HG02623 (cell line): ENCODE data around the gene KAT6B.
"Not testable (repeated sequence)": the region's sequence is repeated elsewhere in the genome, so short reads cannot be mapped to it uniquely, and the experiment has no call there.

Experiments used
- ATAC-seq: cut with Tn5 transposase; IDR thresholded peaks from one replicate; pipeline ENCODE4 v1.9.1; 2021; ENCODE audit warnings: moderate library complexity; ENCODE audit not compliant: unreplicated experiment

The KAT6B gene

GRCh38 chr10:75029857-75030256, 203.5 kb downstream of the KAT6B start:
- ATAC-seq = no peak

GRCh38 chr10:75030371-75030770, 204.0 kb downstream of the KAT6B start:
- no peak for ATAC-seq

DNA sequence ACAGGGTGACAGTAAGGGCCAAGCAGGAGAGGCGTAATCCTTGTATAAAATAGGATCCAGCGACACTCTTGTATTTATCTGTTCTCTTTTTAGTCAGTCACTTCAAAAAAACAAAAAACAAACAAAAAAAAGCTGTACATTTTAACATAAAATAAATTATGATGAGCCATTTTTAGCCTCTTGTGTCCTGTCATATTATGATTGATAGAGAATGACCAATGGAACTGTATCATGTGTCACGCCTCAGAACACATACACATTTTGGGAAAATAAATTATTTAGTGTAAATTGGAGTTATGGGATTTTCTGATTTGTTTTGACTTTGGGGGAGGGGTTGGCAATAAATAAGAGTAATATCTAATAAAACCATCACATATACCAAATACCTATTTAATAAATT, 205.7 kb downstream of the KAT6B start:
- no peak for ATAC-seq

DNA sequence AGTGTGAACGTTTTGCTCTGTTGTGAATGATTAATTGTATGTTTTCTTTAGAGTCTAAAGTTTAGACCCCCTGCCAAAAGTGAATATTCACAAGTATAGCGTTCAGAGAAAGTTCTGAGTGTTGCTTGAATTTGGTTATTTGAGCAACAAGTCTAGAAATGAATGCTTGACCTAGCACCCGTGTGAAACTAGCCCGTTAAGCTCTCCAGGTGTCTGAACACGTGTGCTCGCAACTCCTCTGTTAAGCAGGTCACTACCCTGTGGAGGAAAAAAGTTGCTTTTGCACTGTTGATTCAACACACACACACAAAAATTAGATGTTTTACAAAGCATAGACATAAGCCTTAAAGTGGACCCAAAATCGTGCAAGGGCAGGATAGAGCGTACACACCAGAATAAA, 206.4 kb downstream of the KAT6B start:
- no peak for ATAC-seq

GRCh38 chr10:75033399-75034130, 207.2 kb downstream of the KAT6B start:
- no peak for ATAC-seq

DNA sequence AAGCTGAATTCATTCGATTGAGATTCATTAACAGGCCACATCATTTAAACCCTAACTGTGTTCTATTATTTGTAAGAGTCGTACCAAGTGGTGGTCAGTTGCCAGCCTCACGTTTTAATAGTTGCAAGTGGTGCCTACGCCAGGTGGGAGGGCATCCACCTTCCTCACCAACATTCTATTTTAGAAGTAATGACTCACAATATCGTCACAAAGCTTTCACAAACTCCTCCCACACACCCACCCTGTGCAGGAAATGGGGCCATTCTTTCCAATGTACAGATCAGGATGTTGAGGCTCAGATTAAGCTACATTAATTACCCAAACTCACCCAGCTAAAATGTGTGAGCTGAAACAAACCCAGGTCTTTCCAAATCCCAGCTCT, 207.7 kb downstream of the KAT6B start:
- no peak for ATAC-seq

DNA sequence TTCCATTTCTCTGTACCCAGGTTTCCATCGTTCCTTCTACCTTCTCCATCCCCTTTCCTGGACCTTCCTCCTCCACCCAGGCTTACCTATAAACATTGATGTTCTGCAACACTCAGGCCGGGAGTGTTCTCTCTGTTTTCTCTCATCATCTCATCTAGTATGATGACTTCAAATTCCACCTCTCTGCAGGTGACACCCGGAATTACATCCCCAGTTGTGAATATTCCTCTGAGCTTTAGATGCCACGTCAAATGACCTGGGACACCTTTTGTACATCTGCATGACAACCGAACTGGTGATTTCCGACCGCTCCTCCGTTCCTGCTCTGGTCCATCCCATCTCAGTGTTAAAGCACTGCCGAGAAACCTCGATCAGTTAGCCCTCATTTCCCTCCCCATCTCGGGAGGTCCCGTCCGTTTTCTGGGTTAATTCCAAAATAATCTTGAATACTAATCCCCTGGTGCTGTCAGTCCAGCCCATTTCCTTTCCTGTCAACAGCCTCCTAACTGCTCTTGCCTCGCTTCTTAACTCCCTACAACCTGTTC, 208.4 kb downstream of the KAT6B start:
- ATAC-seq = no peak

DNA sequence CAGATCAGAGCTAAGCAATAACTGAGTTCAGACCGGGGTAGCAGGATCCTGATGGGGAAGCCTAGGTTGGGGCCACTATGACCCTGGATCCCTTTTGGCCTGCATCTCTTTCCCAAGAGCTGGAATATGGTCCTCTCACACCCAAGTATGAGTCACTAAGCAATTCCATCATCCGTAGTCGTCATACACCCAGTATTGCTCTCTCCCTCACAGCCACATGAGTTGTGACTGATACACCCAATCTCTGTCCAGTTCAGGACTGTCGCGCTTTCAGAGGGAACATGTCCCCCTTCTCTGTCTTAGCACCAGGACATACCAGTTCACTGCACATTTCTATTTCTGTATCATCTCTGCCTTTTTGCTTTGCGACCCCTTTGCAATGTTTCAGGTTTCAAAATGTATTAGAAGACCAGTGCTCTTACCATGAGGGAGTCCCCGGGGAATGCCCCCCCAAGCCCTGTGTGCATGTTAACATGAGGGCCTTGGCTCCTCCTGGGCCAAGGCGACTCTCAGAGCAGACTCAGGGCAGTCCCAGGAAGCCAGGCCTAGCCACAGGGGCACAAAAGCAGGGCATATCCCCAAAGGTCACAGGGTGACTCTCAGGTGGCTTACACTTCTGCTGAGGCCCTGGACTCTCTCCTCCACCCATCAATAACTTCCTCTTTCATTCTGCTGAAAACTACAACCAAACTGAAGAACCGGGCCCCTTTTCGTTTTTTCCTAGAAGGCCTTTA, 209.7 kb downstream of the KAT6B start:
- ATAC-seq = no peak

DNA sequence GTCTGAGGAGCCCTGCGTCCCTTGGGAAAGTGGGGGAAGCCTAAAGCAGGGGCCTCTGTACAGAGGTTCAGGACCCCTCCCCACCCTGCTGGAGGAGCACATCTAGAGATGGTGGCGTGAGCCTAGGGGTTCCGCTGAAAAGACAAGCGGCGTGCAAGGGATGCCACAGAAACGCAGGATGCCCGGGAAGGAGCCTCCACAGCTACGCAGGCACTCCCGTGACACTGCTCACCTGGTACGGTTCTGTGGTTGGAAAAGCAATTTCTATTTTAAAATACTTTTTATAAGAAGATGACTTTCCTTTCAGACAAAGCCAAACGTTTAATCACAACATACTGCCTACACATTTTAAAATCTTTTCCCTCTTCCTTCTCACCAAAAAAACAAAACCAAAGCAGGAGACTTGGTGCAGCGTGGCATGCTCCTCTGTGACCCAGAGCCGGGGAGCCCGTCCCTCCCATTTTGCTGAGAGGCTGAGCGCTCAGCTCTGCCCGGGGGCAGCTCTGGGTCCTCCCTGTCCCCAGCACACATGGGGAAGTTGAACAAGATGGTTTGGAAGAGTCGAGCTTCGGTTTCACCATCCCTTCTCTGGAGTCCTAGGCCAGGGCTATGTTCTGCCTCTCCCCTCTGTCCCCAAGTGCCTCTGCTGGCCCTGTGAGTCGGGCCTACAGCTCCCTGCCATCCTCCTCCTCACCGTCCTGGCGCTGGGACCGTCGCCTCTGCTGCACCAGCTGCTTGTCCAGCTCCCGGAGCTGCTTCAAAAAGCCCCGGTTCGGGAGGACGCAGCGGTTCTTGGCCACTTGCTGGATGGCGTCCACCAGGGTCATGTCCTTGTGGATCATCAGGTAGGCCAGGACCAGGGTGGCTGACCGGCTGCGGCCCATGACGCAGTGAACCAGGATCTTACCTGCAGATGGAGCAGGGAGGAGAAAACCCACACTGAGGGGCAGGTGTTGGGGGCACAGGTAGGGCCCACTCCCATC, 211.1 kb downstream of the KAT6B start:
- ATAC-seq = no peak

- no peak for ATAC-seq
Observed at GRCh38 chr10:75038335-75038734, 211.9 kb downstream of the KAT6B start.

DNA sequence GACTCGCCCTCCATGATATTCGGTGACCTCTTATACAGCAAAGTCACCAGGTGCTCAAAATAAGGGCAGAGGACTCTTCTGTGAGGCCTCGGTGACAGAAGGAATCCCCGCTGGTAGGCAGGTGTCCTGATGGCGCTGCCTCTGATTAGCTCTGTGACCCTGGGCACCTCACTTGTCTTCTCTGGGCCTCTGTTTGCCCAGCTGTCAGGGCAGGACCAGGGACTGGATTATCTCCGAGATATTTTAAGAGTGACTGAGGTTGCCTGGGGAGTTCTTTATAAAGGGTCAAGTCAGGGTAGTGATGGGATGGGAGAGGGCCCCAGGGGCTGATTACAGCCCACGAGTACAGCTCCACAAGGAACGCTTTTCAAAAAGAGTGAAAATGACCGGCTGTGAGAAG, 214.2 kb downstream of the KAT6B start:
- ATAC-seq = no peak

DNA sequence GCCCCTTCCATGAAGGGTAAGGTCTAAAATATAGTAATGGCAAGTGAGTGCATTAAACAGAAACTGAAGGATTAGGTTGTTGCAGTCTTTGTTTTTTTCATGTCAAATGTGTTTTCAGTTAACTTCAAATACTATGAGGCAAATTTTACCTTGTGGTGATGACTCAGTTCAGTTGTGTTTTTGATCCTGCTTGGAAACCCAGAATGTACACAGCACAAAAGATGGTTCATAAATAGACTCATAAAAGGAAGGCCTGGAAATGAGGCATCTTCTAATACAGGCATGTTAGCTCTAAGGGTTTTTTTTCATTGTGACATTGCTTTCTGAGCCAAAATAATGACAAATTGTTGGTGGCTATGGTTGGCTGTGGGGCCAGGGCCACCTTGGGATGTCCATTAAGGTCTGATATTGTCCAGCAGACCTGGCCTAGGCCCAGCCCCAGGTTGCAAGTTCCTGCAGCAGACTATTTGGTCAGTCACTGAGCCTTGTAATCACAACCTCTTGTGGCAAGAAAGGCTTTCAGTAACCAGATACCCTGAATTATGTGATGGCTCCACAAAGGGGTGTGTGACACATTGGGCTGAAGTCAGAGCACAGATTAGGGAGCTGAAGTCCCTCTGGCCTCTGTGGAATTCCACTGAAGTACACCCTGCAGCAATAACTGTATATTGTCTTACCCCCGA, 216.0 kb downstream of the KAT6B start:
- ATAC-seq = no peak

DNA sequence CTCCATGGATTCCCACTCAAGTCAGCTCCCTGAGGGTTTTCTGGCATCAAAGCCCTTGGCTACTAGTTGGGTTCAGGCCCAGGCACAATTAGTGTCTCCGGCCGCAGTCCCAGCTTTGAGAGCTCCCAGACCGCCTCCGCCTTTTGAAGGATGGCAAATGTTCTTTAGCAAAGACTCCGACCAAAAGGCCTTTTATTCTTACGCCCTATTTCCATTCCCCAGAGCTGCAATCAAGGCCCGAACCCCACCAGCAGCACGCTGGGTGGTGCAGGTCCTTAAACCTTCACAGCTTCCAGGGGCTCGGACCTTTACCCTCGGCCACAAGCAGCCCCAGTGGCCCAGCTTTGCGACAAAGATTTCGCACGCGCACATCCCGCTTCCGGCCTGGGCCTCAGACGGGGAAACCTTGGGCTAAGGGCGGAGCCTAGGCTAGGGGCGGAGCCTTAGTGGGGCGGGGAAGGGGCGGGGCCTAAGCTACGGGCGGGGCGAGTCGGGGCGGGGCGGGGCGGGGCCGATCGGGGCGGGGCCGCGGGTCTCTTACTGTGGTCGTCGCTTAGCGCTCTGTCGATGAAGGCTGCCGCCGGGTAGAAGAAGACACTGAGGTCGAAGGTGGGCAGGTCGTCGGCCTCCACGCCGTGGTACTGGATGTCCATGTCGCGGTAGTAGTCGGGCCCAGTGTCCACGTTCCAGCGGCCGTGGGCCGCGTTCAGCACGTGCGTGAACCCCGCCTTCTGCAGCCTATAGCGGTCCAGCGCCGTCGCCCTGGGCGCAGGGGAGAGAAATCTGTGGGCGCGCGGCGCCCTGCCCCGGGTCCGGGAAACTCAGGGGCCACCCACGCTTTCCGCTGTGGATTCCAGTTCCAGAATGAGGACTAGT, 217.1 kb downstream of the KAT6B start:
- no peak for ATAC-seq

GRCh38 chr10:75048669-75049098, 222.3 kb downstream of the KAT6B start:
- ATAC-seq = no peak

GRCh38 chr10:75049316-75050148, 223.1 kb downstream of the KAT6B start:
- no peak for ATAC-seq

GRCh38 chr10:75050149-75050919, 223.9 kb downstream of the KAT6B start:
- ATAC-seq = no peak

- no peak for ATAC-seq
Observed at GRCh38 chr10:75051308-75051707, 224.9 kb downstream of the KAT6B start.

DNA sequence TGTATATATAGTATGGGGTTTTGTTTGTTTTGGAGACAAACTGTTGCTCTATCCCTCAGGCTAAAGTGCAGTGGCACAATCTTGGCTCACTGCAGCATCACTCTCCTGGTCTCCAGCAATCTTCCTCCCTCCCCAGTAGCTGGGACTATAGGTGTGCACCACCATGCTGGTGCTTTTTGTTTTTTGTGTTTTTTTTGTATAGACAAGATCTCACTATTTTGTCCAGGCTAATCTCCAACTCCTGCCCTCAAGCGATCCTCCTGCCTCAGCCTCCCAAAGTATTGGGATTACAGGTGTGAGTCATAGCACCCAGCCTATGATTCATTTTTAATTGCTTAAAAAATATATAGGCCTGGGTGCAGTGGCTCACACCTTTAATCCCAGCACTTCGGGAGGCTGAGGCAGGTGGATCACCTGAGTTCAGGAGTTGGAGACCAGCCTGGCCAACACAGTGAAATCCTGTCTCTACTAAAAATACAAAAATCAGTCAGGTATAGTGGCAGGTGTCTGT, 229.6 kb downstream of the KAT6B start:
- not testable (repeated sequence) for ATAC-seq
